ENCODE results near the gene FYN.

Gene FYN

GRCh38 chr6:111798281-111798725 lies 74.9 kb downstream of the FYN start:
- ChIA-PET CTCF (interaction anchor here (0.9 to 2.7 kb wide), 3 partner anchors 9 to 24 kb away, joined by 3 to 10 read pairs (median 4); no protein-coding TSS in a partner anchor), POLR2A (no interaction called here)
- TF ChIP-seq CTCF (IDR thresholded peaks at IDR 0.05; ENCODE audit: insufficient read depth, low read length, missing control alignments): no peak
- no peak for DNase-seq (ENCODE audit: low read depth, low spot score)
- H3K4me3 ChIP-seq (ENCODE audit: low read depth, low read length): no peak overlapping the region

- no peak for DNase-seq (ENCODE audit: low read depth, low spot score)
- no peak overlapping the region for H3K4me3 ChIP-seq (ENCODE audit: low read depth, low read length)
- ChIA-PET CTCF (no interaction called here), POLR2A (no interaction called here)
- no peak for TF ChIP-seq CTCF (IDR thresholded peaks at IDR 0.05; ENCODE audit: insufficient read depth, low read length, missing control alignments)
Observed at GRCh38 chr6:111796310-111796918, 76.8 kb downstream of the FYN start.

GRCh38 chr6:111795558-111795957 lies 77.7 kb downstream of the FYN start:
- ChIA-PET POLR2A (no interaction called here), CTCF (no interaction called here)
- no peak overlapping the region for H3K4me3 ChIP-seq (ENCODE audit: low read depth, low read length)
- no peak for DNase-seq (ENCODE audit: low read depth, low spot score)
- no peak for TF ChIP-seq CTCF (IDR thresholded peaks at IDR 0.05; ENCODE audit: insufficient read depth, low read length, missing control alignments)

GRCh38 chr6:111794727-111795452 lies 78.4 kb downstream of the FYN start:
- no peak overlapping the region for H3K4me3 ChIP-seq (ENCODE audit: low read depth, low read length)
- CTCF ChIA-PET: interaction anchor here (1.4 kb wide), 1 partner anchor 31 kb away, joined by 3 read pairs; no protein-coding TSS in a partner anchor
- DNase-seq (ENCODE audit: low read depth, low spot score): no peak
- TF ChIP-seq CTCF (IDR thresholded peaks at IDR 0.05; ENCODE audit: insufficient read depth, low read length, missing control alignments): no peak
- POLR2A ChIA-PET: no interaction called here

- no peak for DNase-seq (ENCODE audit: low read depth, low spot score)
- ChIA-PET POLR2A (no interaction called here), CTCF (interaction anchor here (0.5 to 1.4 kb wide), 2 partner anchors 30 to 1736 kb away, joined by 3 read pairs; no protein-coding TSS in a partner anchor)
- no peak for TF ChIP-seq CTCF (IDR thresholded peaks at IDR 0.05; ENCODE audit: insufficient read depth, low read length, missing control alignments)
- no peak overlapping the region for H3K4me3 ChIP-seq (ENCODE audit: low read depth, low read length)
Observed at GRCh38 chr6:111794300-111794699, 79.0 kb downstream of the FYN start.

- no peak for TF ChIP-seq CTCF (IDR thresholded peaks at IDR 0.05; ENCODE audit: insufficient read depth, low read length, missing control alignments)
- H3K4me3 ChIP-seq (ENCODE audit: low read depth, low read length): no peak overlapping the region
- ChIA-PET POLR2A (no interaction called here), CTCF (interaction anchor here (0.5 to 1.4 kb wide), 3 partner anchors 9 to 1737 kb away, joined by 3 read pairs; no protein-coding TSS in a partner anchor)
- no peak for DNase-seq (ENCODE audit: low read depth, low spot score)
Observed at GRCh38 chr6:111793711-111794111, 79.5 kb downstream of the FYN start.
